GM12891 (cell line): Measurements from ENCODE around the gene SEPTIN11.

Source experiments
- POLR2A ChIP-seq: IDR thresholded peaks from 2 replicates; pipeline ENCODE4 v1.6.1; 2011; ENCODE audit warnings: low read depth, low read length, control low read depth
- POLR2AphosphoS5 ChIP-seq: IDR thresholded peaks from 2 replicates; pipeline ENCODE4 v1.6.1; 2011; ENCODE audit warnings: low read depth, low read length, control low read depth
- TAF1 ChIP-seq: IDR thresholded peaks from 2 replicates; pipeline ENCODE4 v1.6.1; 2011; ENCODE audit warnings: low read depth, low read length, control low read depth

DNA sequence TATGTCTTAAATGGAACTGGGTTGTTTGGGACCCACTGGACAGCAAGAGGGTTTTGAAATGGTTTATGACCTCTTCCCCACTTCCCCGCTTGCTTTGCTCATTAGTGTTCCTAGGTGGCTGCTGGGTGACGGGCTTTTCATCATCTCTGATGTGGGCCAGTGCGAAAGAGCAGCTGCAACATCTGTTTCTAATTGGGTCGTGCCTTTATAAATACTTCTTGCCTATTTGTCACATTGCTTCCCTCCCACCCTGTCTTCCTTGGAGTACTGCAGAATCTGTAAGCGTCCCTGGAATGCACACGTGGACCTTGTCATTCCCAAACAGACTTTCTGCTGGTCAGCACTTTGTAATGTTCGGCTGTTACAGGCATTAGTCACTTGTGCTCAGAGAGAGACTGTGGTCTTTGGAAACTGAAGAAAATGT is 35.2 kb downstream of the SEPTIN11 start:
- TF ChIP-seq POLR2A (no peak), TAF1 (no peak), POLR2AphosphoS5 (no peak)
